Thyroid gland (tissue), 4 donors: ENCODE measurements around the gene CDHR2. TPM values are rescaled to one million over a fixed set of nuclear protein-coding genes. Genes with fewer than 3 reads are reported as not detected.

Source experiments
- DNase-seq, 2 donors: peaks; one replicate each; pipeline ENCODE4 v3.0.0-alpha.2; 2019
- H3K27ac ChIP-seq, 3 donors: fragments of 200-600 bp; sonication (generic); 1 replicate in 2 of 3; 2 replicates in 1 of 3; pipeline ENCODE4 v1.5.1; 2016 to 2019; ENCODE audit warnings: mild to moderate bottlenecking in 1 of 3, moderate library complexity in 1 of 3
- H3K27me3 ChIP-seq: fragments of 200-600 bp; sonication (generic); one replicate; pipeline ENCODE4 v1.5.1; 2019
- H3K36me3 ChIP-seq, 2 donors: fragments of 200-600 bp; sonication (generic); one replicate each; pipeline ENCODE4 v1.5.1; 2016 to 2019
- H3K4me1 ChIP-seq, 2 donors: fragments of 200-600 bp; sonication (generic); one replicate each; pipeline ENCODE4 v1.5.1; 2017 to 2019
- H3K4me3 ChIP-seq, 3 donors: fragments of 200-600 bp; sonication (generic); replicated peaks in 1 of 3; 1 replicate in 2 of 3; 2 replicates in 1 of 3; pipeline ENCODE4 v1.5.1; 2016; ENCODE audit warnings: mild to moderate bottlenecking in 1 of 3
- H3K9me3 ChIP-seq: fragments of 200-600 bp; sonication (generic); one replicate; pipeline ENCODE4 v1.5.1; 2017
- POLR2A ChIP-seq, 2 donors: fragments of 450-650 bp; IDR thresholded peaks; one replicate each; pipeline ENCODE4 v1.6.1; 2017; ENCODE audit warnings: antibody characterized with exemption in 2 of 2, mild to moderate bottlenecking in 2 of 2, moderate library complexity in 1 of 2
- WGBS, 2 donors: methylation state at CpG; one replicate each; pipeline ENCODE4 v1.1.5; 2017; 5-methylcytosine and 5-hydroxymethylcytosine counted together
- intact Hi-C: fragments of 100-400 bp; cut with DNase I; formaldehyde crosslinking; loops from one replicate; pipeline ENCODE4 v1.15.1; 2023
- total RNA-seq, 4 donors: library from RNA; depleted of rRNA; stranded (reverse); fragments of >200 nt; gene quantifications; one replicate each; pipeline ENCODE4 v1.2.3, GENCODE V29; 2016
- TF ChIP-seq, protein P1 (sequence below), 6 experiments: fragments of 200-600 bp in 3 of 6; fragments of 450-650 bp in 3 of 6; sonication (generic) in 3 of 6; IDR thresholded peaks; one replicate each; pipeline ENCODE4 v1.5.1; 2016 to 2019; ENCODE audit warnings: antibody characterized with exemption in 6 of 6, mild to moderate bottlenecking in 2 of 6, inconsistent platforms in 1 of 6, moderate library complexity in 1 of 6

CDHR2 gene
- total RNA-seq, 4 donors from 2014 or later = 0.11 TPM; not detected in 3

DNA sequence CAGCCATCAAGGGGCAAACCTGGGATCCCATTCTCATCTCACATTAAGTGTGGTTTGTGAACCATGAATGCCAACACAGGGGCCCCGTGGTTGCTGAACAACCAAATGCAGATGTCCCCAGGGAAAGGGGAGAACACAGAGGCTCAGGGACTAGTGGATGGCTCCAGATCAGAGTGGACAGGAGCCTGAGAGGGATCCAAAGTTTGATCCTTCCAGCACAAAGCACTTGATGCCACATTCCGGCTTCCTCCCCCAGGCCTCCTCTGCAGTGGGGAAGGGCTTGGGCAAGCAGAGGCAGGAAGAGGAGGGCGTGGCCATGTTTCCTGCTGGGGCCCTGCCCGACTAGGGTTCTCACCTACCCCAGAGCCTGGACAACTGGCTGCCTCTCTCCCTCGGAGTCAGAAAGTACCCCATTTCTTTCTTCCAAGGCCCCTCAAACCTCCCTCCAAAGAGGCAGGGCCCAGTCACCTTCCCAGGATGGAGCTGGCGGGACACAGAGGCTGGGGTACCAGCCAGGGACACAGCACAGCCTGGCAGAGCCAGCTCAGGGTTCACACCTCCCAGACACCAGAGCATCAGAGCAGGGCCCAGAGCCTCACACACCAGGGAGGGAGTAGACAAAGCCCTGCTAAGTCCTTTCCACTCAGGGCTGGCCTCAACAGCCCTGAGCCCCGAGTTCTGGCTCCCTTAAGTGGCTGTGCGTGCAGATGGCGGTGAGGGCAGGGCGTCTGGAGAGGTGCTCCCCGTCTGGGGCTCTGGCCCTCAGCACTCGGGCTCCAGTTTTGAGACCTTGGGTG is 7.6 kb upstream of the CDHR2 start:
- no peaks in the 10 kb centered on the region for H3K36me3 ChIP-seq
- H3K4me3 ChIP-seq = no peak overlapping the region
- peaks cover 8 to 27% of the 10 kb centered on the region in 2 donors for H3K4me1 ChIP-seq
- H3K27me3 ChIP-seq = no peaks in the 10 kb centered on the region
- TF ChIP-seq POLR2A (IDR thresholded peaks at IDR 0.05) = no peak
- TF ChIP-seq, protein P1, sequence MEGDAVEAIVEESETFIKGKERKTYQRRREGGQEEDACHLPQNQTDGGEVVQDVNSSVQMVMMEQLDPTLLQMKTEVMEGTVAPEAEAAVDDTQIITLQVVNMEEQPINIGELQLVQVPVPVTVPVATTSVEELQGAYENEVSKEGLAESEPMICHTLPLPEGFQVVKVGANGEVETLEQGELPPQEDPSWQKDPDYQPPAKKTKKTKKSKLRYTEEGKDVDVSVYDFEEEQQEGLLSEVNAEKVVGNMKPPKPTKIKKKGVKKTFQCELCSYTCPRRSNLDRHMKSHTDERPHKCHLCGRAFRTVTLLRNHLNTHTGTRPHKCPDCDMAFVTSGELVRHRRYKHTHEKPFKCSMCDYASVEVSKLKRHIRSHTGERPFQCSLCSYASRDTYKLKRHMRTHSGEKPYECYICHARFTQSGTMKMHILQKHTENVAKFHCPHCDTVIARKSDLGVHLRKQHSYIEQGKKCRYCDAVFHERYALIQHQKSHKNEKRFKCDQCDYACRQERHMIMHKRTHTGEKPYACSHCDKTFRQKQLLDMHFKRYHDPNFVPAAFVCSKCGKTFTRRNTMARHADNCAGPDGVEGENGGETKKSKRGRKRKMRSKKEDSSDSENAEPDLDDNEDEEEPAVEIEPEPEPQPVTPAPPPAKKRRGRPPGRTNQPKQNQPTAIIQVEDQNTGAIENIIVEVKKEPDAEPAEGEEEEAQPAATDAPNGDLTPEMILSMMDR (IDR thresholded peaks at IDR 0.05) = no peak
- intact Hi-C loops = loop anchor here (5.0 to 10.0 kb wide), 2 partner anchors 97 to 124 kb away; partner anchors contain the start of genes CLTB and FAF2
- DNase-seq = peak; percentile 72 to 75
- WGBS, 2 donors = 40 to 53% methylated on average over 3 to 5 of the region's 12 CpGs
- no peaks in the 10 kb centered on the region for H3K9me3 ChIP-seq
- peak overlapping the region; percentile 50 to 65 (median 58) for H3K27ac ChIP-seq

DNA sequence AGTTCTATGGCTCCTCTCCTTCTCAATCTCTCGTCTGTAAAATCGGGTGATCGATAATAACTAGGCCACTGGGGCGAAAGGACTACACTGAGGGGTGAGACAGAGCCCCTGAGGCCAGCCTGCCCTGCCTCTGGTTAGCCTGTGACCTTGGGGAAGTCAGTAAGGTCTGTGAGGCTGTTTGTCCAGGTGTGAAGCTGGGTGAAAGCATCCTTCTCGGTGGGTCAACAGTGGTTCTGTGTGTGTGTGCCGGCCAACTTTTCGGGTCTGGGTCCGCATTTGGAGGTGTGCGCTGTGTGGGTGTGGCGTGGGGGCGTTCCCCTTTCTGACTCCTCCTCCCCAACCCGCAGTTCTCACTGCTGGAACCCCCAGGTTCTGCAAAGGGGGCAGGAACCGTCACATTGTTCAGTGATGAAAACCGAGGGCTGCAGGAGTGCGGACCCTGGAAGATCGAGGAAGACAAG is 7.0 kb upstream of the CDHR2 start:
- WGBS, 2 donors = 74 to 76% methylated on average over 10 to 16 of the region's 16 CpGs
- no peak for DNase-seq
- Histone ChIP-seq H3K27ac (peak overlapping the region in 2 of 3 donors; percentile 50 to 58), H3K27me3 (no peaks in the 10 kb centered on the region), H3K36me3 (no peaks in the 10 kb centered on the region), H3K9me3 (no peaks in the 10 kb centered on the region), H3K4me3 (peak overlapping the region in 1 of 3 donors; percentile 39), H3K4me1 (peaks cover 8 to 27% of the 10 kb centered on the region in 2 donors)
- intact Hi-C loops = loop anchor here (5.0 to 10.0 kb wide), 2 partner anchors 97 to 125 kb away; partner anchors contain the start of genes CLTB and FAF2
- TF ChIP-seq, protein P1 (IDR thresholded peaks at IDR 0.05) = no peak
- TF ChIP-seq POLR2A (IDR thresholded peaks at IDR 0.05) = no peak

DNA sequence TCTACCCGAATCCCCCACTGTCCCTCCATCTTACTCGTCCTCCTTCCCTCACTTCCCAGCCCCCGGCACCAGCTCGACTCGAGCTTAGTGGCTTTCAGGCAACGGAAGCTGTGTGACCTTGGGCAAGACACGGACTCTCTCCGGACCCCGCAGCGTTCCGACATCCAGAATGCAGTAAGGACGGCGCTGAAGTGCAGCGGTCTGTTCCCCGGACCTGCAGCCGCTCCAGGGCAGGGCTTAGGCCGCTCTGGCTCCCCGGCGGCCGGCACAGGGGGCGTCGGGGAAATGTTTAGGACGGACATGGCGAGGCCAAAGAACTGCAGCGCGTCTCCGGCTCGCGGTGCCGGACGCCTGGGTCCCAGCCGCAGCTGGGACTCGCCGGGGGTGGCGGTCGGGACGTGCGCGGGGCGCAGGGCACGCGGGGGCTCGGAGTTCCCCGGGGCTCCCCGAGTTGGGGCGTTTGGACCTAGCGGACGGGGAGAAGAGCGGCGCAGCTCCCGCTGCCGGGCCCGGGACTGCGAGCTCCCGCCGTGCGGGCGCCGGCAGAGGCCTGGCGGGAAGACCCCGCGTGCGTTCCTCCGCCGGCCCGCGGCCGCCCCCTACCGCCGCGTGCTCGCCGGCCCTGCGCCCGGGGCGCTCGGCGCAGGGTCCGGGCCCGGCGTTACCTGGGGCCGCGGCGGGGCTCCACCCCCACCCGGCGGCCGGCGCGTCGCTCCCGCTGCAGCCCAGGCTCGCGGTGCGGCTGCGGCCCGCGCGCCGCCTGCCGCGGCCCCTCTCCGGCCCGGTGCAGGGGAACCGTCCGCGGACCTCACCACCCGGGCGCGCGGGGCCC is 6.3 kb upstream of the CDHR2 start:
- Histone ChIP-seq H3K4me1 (peaks cover 8 to 27% of the 10 kb centered on the region in 2 donors), H3K9me3 (no peaks in the 10 kb centered on the region), H3K4me3 (peak overlapping the region; percentile 4 to 50 (median 42)), H3K27me3 (no peaks in the 10 kb centered on the region), H3K36me3 (no peaks in the 10 kb centered on the region), H3K27ac (peak overlapping the region in 2 of 3 donors; percentile 50 to 59)
- WGBS, 2 donors = 4 to 8% methylated on average over 30 to 33 of the region's 110 CpGs
- peak; percentile 25 to 28 for DNase-seq
- TF ChIP-seq, protein P1 (IDR thresholded peaks at IDR 0.05) = peak in 3 of 6 experiments; percentile 19 to 45 (median 31)
- TF ChIP-seq POLR2A (IDR thresholded peaks at IDR 0.05) = no peak
- intact Hi-C loops = loop anchor here (5.0 to 10.0 kb wide), 2 partner anchors 98 to 126 kb away; partner anchors contain the start of genes CLTB and FAF2

DNA sequence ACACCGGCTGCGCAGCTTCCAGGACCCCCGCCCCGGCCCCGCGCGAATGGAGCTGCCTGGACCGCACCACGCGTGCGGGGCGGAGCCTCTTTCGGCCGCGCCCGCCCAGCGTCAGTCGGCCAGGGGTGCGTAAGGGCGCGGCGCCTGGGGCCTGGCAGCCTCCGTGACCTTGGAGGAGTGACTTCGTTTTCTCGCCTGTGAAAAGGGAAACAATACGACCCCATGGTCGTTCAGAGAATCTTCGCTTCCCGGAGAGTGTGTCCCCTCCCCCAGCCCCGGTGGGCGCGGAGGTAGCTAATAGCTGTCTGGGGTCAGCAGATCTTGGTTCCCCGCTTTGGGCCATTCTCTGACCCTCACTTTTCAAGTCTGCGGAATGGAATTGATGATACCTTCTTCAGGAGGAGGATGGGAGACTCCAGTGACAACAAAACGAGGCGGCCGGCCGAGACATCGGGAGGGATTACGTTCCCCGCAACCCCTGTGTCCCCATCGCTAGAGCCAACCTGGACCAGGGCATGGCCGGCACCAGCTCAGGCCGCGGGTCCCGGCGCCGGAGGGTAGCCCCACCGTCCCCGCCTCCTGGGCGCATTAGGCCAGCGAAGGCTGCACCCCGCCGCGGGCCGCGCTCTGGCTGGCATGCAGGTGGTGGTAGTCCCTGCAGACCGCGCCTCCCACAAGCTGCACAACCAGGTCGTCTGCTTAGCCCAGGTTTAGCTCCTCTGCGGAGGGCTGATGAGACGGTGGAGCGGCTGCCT is 5.5 kb upstream of the CDHR2 start:
- intact Hi-C loops = loop anchor here (5.0 to 10.0 kb wide), 2 partner anchors 99 to 126 kb away; partner anchors contain the start of genes CLTB and FAF2
- Histone ChIP-seq H3K36me3 (no peaks in the 10 kb centered on the region), H3K4me1 (peaks cover 8 to 22% of the 10 kb centered on the region in 2 donors), H3K9me3 (no peaks in the 10 kb centered on the region), H3K4me3 (peak overlapping the region; percentile 5 to 50 (median 42)), H3K27ac (peak overlapping the region; percentile 54 to 68 (median 61)), H3K27me3 (no peaks in the 10 kb centered on the region)
- 0 to 1% methylated on average over 2 to 21 of the region's 63 CpGs for WGBS, 2 donors
- peak; percentile 76 to 79 for DNase-seq
- peak in 1 of 2 donors; percentile 83 for TF ChIP-seq POLR2A (IDR thresholded peaks at IDR 0.05)
- TF ChIP-seq, protein P1 (IDR thresholded peaks at IDR 0.05) = no peak
